SK-N-SH (cell line): Measurements from ENCODE around the gene FANCD2OS. TPM values are rescaled to one million over a fixed set of nuclear protein-coding genes. Genes with fewer than 3 reads are reported as not detected.

Experiments
- CTCF ChIA-PET: fragments of 300-600, 350-600 bp; formaldehyde crosslinking; extraction: SDS; loops from one replicate; lab custom pipeline; 2021; lab: Yijun Ruan, JAX
- POLR2A ChIA-PET: fragments of 350-600 bp; sonication (Branson Sonifier 250); formaldehyde crosslinking; extraction: SDS; loops from one replicate; lab custom pipeline; 2020; ENCODE audit warnings: antibody characterized with exemption, inconsistent platforms; lab: Yijun Ruan, JAX
- DNase-seq: peaks from one replicate; pipeline ENCODE4 v3.0.0; 2012
- H2AFZ ChIP-seq: fragments of 200-600 bp; sonication (generic); 2 replicates; pipeline ENCODE4 v1.8.1; 2016; ENCODE audit warnings: antibody characterized with exemption, mild to moderate bottlenecking, low read depth
- H3F3A ChIP-seq: fragments of 200-600 bp; sonication (generic); replicated peaks from 2 replicates; pipeline ENCODE3; 2016; ENCODE audit warnings: antibody characterized with exemption, mild to moderate bottlenecking; ENCODE audit not compliant: insufficient read depth
- H3K27ac ChIP-seq, 2 experiments: fragments of 200-500 bp in 1 of 2; fragments of 200-600 bp in 1 of 2; sonication (Bioruptor generic) in 1 of 2; sonication (generic), shearing (Covaris generic) in 1 of 2; 2 replicates each; pipeline versions ENCODE4 v1.5.1 to v1.6.1; 2014 to 2016; ENCODE audit warnings: low read depth in 2 of 2, inconsistent platforms in 1 of 2, low read length in 1 of 2, mild to moderate bottlenecking in 1 of 2, mixed read lengths in 1 of 2
- H3K27me3 ChIP-seq: fragments of 200-600 bp; sonication (generic), shearing (Covaris generic); 2 replicates; pipeline ENCODE4 v1.6.1; 2016; ENCODE audit warnings: mixed run types; ENCODE audit not compliant: insufficient read depth
- H3K36me3 ChIP-seq, 2 experiments: fragments of 200-500 bp in 1 of 2; fragments of 200-600 bp in 1 of 2; sonication (Bioruptor generic) in 1 of 2; sonication (generic) in 1 of 2; replicated peaks in 1 of 2; 2 replicates each; pipeline versions ENCODE3 to v1.5.1; 2014 to 2016; ENCODE audit warnings: low read length in 1 of 2, mild to moderate bottlenecking in 1 of 2; ENCODE audit not compliant: insufficient read depth in 2 of 2, control insufficient read depth in 1 of 2
- H3K4me1 ChIP-seq, 2 experiments: fragments of 200-500 bp in 1 of 2; fragments of 200-600 bp in 1 of 2; sonication (Bioruptor generic) in 1 of 2; sonication (generic), shearing (Covaris generic) in 1 of 2; 2 replicates each; pipeline versions ENCODE4 v1.5.1 to v1.6.1; 2014 to 2016; ENCODE audit warnings: low read depth in 1 of 2, low read length in 1 of 2, mixed run types in 1 of 2; ENCODE audit not compliant: insufficient read depth in 2 of 2, control insufficient read depth in 1 of 2
- H3K4me2 ChIP-seq: fragments of 200-600 bp; sonication (generic), shearing (Covaris generic); 2 replicates; pipeline ENCODE4 v1.6.1; 2017; ENCODE audit warnings: mixed run types
- H3K4me3 ChIP-seq, 2 experiments: fragments of 200-500 bp in 1 of 2; fragments of 200-600 bp in 1 of 2; sonication (Bioruptor generic) in 1 of 2; sonication (generic), shearing (Covaris generic) in 1 of 2; 2 replicates each; pipeline versions ENCODE4 v1.5.1 to v1.8.1; 2014 to 2016; ENCODE audit warnings: low read depth in 2 of 2, inconsistent platforms in 1 of 2, low read length in 1 of 2, mild to moderate bottlenecking in 1 of 2, mixed read lengths in 1 of 2, moderate library complexity in 1 of 2
- H3K79me2 ChIP-seq: fragments of 200-600 bp; sonication (generic); 2 replicates; pipeline ENCODE4 v1.8.1; 2017; ENCODE audit warnings: mild to moderate bottlenecking; ENCODE audit not compliant: insufficient read depth
- H3K9ac ChIP-seq: fragments of 200-600 bp; sonication (generic); 2 replicates; pipeline ENCODE4 v1.6.1; 2017; ENCODE audit warnings: mixed run types
- H3K9me2 ChIP-seq: fragments of 200-600 bp; sonication (generic); 2 replicates; pipeline ENCODE4 v1.6.1; 2017; ENCODE audit warnings: mixed run types
- H3K9me3 ChIP-seq: fragments of 200-600 bp; sonication (generic); 2 replicates; pipeline ENCODE4 v1.6.1; 2017; ENCODE audit warnings: mixed run types, mild to moderate bottlenecking, moderate library complexity
- H4K20me1 ChIP-seq: fragments of 200-600 bp; sonication (generic); 2 replicates; pipeline ENCODE4 v1.6.1; 2017; ENCODE audit warnings: mild to moderate bottlenecking, mixed run types; ENCODE audit not compliant: insufficient read depth
- ELF1 ChIP-seq: IDR thresholded peaks from 2 replicates; pipeline ENCODE4 v1.4.0; 2012
- MXI1 ChIP-seq: IDR thresholded peaks from 2 replicates; pipeline ENCODE4 v1.6.1; 2012; ENCODE audit warnings: mild to moderate bottlenecking, low read depth, low read length, improper control_type of control experiment
- NFIC ChIP-seq: IDR thresholded peaks from 2 replicates; pipeline ENCODE4 v1.4.0; 2012; ENCODE audit warnings: borderline replicate concordance
- NRF1 ChIP-seq: IDR thresholded peaks from 2 replicates; pipeline ENCODE4 v1.6.1; 2012; ENCODE audit warnings: low read depth, mild to moderate bottlenecking, low read length
- PBX3 ChIP-seq: IDR thresholded peaks from 2 replicates; pipeline ENCODE4; 2012
- RAD21 ChIP-seq: IDR thresholded peaks from 2 replicates; pipeline ENCODE4 v1.6.1; 2012; ENCODE audit warnings: mild to moderate bottlenecking, low read length
- RCOR1 ChIP-seq: fragments of 150-350 bp; IDR thresholded peaks from 2 replicates; pipeline ENCODE4 v1.6.1; 2017; ENCODE audit warnings: antibody characterized with exemption, low read length
- REST ChIP-seq: IDR thresholded peaks from 2 replicates; pipeline ENCODE4 v1.6.1; 2012; ENCODE audit warnings: mild to moderate bottlenecking, low read depth, low read length, moderate library complexity
- TEAD4 ChIP-seq: IDR thresholded peaks from 2 replicates; pipeline ENCODE4 v1.4.0; 2012; ENCODE audit warnings: mild to moderate bottlenecking, borderline replicate concordance; ENCODE audit not compliant: insufficient read depth
- YY1 ChIP-seq: IDR thresholded peaks from 2 replicates; pipeline ENCODE4 v1.4.0; 2012; ENCODE audit warnings: low read depth, mild to moderate bottlenecking
- ZBTB33 ChIP-seq: IDR thresholded peaks from 2 replicates; pipeline ENCODE4 v1.4.0; 2012; ENCODE audit warnings: low read depth, borderline replicate concordance
- WGBS: methylation state at CpG from one replicate; pipeline ENCODE4 v1.1.6; 2017; ENCODE audit warnings: low lambda C conversion rate; 5-methylcytosine and 5-hydroxymethylcytosine counted together
- polyA plus RNA-seq, 3 experiments: library from polyadenylated mRNA; depleted of rRNA; stranded (reverse); fragments of >200 nt; gene quantifications; 2 replicates each; pipeline ENCODE4 v1.2.3, GENCODE V29; 2012

The FANCD2OS gene
- polyA plus RNA-seq, 1 of the 3 experiments (the other 2 are of a cell fraction) = not detected

GRCh38 chr3:10155123-10155472 lies 47.0 kb upstream of the FANCD2OS start (continued):
- TF ChIP-seq REST = no peak
- TF ChIP-seq ELF1 = no peak

GRCh38 chr3:10154335-10155122 lies 46.5 kb upstream of the FANCD2OS start:
- Histone ChIP-seq H3K9me3 (no peaks in the 10 kb centered on the region), H4K20me1 (no peaks in the 10 kb centered on the region), H3K4me3 (no peak overlapping the region), H3K27ac (no peak overlapping the region), H3K9me2 (no peaks in the 10 kb centered on the region), H3K27me3 (no peaks in the 10 kb centered on the region), H3K9ac (no peak overlapping the region), H2AFZ (no peak overlapping the region), H3K36me3 (peaks cover 16 to 32% of the 10 kb centered on the region in 2 experiments), H3K4me1 (no peaks in the 10 kb centered on the region; a peak in 1 of 4 replicates), H3K79me2 (peaks cover 15% of the 10 kb centered on the region; the same call in 1 of the 2 replicates), H3F3A (peaks cover 14% of the 10 kb centered on the region), H3K4me2 (no peak overlapping the region)
- WGBS = 96% methylated on average over 14 of the region's 14 CpGs
- POLR2A ChIA-PET = no interaction called here
- TF ChIP-seq NFIC = no peak
- TF ChIP-seq RCOR1 = no peak
- TF ChIP-seq MXI1 = no peak
- no peak for TF ChIP-seq ZBTB33
- no peak for TF ChIP-seq RAD21
- TF ChIP-seq PBX3 = no peak
- TF ChIP-seq NRF1 = no peak
- TF ChIP-seq TEAD4 = no peak
- TF ChIP-seq YY1 = no peak
- CTCF ChIA-PET = no interaction called here
- DNase-seq = no peak
